Measurements from ENCODE around the gene ITGA6.

ITGA6 gene

GRCh38 chr2:172427256-172427989, at the start of gene ITGA6:
TSS of gene ITGA6 (plus strand) at chr2:172427586.
- peak; percentile 73 for DNase-seq (ENCODE audit: low read depth)

- DNase-seq (ENCODE audit: low read depth), result peak; percentile 60
Observed at GRCh38 chr2:172380436-172381274, 46.7 kb upstream of the ITGA6 start.

GRCh38 chr2:172381275-172382027, 45.9 kb upstream of the ITGA6 start:
- no peak for DNase-seq (ENCODE audit: low read depth)

- DNase-seq (ENCODE audit: low read depth), result no peak
Observed at GRCh38 chr2:172387361-172387760, 40.0 kb upstream of the ITGA6 start.

GRCh38 chr2:172389685-172390339, 37.6 kb upstream of the ITGA6 start:
- no peak for DNase-seq (ENCODE audit: low read depth)

- DNase-seq (ENCODE audit: low read depth), result peak; percentile 67
Observed at GRCh38 chr2:172394002-172394401, 33.4 kb upstream of the ITGA6 start.

- DNase-seq (ENCODE audit: low read depth), result no peak
Observed at GRCh38 chr2:172395503-172395902, 31.9 kb upstream of the ITGA6 start.

GRCh38 chr2:172397148-172397834, 30.1 kb upstream of the ITGA6 start:
- DNase-seq (ENCODE audit: low read depth), result peak; percentile 63

- no peak for DNase-seq (ENCODE audit: low read depth)
Observed at GRCh38 chr2:172398440-172398839, 28.9 kb upstream of the ITGA6 start.

GRCh38 chr2:172399765-172400164, 27.6 kb upstream of the ITGA6 start:
- no peak for DNase-seq (ENCODE audit: low read depth)

GRCh38 chr2:172402198-172402597, 25.2 kb upstream of the ITGA6 start:
- no peak for DNase-seq (ENCODE audit: low read depth)

GRCh38 chr2:172403402-172403801, 24.0 kb upstream of the ITGA6 start:
- no peak for DNase-seq (ENCODE audit: low read depth)

- DNase-seq (ENCODE audit: low read depth), result no peak
Observed at GRCh38 chr2:172403881-172404468, 23.4 kb upstream of the ITGA6 start.

- DNase-seq (ENCODE audit: low read depth), result peak; percentile 92
Observed at GRCh38 chr2:172404824-172405223, 22.6 kb upstream of the ITGA6 start.

GRCh38 chr2:172405673-172406072, 21.7 kb upstream of the ITGA6 start:
- no peak for DNase-seq (ENCODE audit: low read depth)

GRCh38 chr2:172408143-172408766, 19.1 kb upstream of the ITGA6 start:
- DNase-seq (ENCODE audit: low read depth), result no peak

GRCh38 chr2:172409042-172409441, 18.3 kb upstream of the ITGA6 start:
- DNase-seq (ENCODE audit: low read depth), result no peak

GRCh38 chr2:172412984-172413492, 14.3 kb upstream of the ITGA6 start:
- no peak for DNase-seq (ENCODE audit: low read depth)

GRCh38 chr2:172415157-172415864, 12.1 kb upstream of the ITGA6 start:
- DNase-seq (ENCODE audit: low read depth), result no peak

- DNase-seq (ENCODE audit: low read depth), result no peak
Observed at GRCh38 chr2:172415865-172416183, 11.6 kb upstream of the ITGA6 start.

Data from EH (cell line).